ENCODE measurements around the gene MECP2.

DNA sequence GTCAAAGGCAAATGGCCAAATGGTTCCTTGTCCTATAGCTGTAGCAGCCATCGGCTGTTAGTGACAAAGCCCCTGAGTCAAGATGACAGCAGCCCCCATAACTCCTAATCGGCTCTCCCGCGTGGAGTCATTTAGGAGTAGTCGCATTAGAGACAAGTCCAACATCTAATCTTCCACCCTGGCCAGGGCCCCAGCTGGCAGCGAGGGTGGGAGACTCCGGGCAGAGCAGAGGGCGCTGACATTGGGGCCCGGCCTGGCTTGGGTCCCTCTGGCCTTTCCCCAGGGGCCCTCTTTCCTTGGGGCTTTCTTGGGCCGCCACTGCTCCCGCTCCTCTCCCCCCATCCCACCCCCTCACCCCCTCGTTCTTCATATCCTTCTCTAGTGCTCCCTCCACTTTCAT is 42.7 kb upstream of the MECP2 start:
- TF ChIP-seq, protein P1, sequence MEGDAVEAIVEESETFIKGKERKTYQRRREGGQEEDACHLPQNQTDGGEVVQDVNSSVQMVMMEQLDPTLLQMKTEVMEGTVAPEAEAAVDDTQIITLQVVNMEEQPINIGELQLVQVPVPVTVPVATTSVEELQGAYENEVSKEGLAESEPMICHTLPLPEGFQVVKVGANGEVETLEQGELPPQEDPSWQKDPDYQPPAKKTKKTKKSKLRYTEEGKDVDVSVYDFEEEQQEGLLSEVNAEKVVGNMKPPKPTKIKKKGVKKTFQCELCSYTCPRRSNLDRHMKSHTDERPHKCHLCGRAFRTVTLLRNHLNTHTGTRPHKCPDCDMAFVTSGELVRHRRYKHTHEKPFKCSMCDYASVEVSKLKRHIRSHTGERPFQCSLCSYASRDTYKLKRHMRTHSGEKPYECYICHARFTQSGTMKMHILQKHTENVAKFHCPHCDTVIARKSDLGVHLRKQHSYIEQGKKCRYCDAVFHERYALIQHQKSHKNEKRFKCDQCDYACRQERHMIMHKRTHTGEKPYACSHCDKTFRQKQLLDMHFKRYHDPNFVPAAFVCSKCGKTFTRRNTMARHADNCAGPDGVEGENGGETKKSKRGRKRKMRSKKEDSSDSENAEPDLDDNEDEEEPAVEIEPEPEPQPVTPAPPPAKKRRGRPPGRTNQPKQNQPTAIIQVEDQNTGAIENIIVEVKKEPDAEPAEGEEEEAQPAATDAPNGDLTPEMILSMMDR (IDR thresholded peaks at IDR 0.05) = no peak
- TF ChIP-seq POLR2A (IDR thresholded peaks at IDR 0.05) = no peak
